GM23338 (cell line): ENCODE data around the gene SLC5A4.

Source experiments
- CREB1 ChIP-seq: fragments of 250-450 bp; sonication (Bioruptor Pico); IDR thresholded peaks from 2 replicates; pipeline ENCODE4 v1.5.0; 2020; ENCODE audit warnings: low read depth, mild to moderate bottlenecking, moderate library complexity
- EZH2 ChIP-seq: fragments of 200-600 bp; sonication (generic); IDR thresholded peaks from one replicate; pipeline ENCODE4 v1.8.0; 2017; ENCODE audit warnings: antibody characterized with exemption, mild to moderate bottlenecking, low read depth; ENCODE audit not compliant: unreplicated experiment
- EZH2phosphoT487 ChIP-seq: fragments of 200-600 bp; sonication (generic); IDR thresholded peaks from one replicate; pipeline ENCODE4 v1.8.1; 2018; ENCODE audit warnings: antibody characterized with exemption; ENCODE audit not compliant: unreplicated experiment
- POLR2AphosphoS5 ChIP-seq: IDR thresholded peaks from 2 replicates; pipeline ENCODE4 v1.6.1; 2016; ENCODE audit warnings: antibody characterized with exemption, low read depth
- STAT1 ChIP-seq: IDR thresholded peaks from one replicate; pipeline ENCODE4 v1.6.1; 2016; ENCODE audit warnings: antibody characterized with exemption; ENCODE audit not compliant: unreplicated experiment
- ZNF331 ChIP-seq: fragments of 250-450 bp; sonication (Bioruptor Pico); IDR thresholded peaks from 2 replicates; pipeline ENCODE4 v1.5.0; 2020; ENCODE audit warnings: low read depth, mild to moderate bottlenecking, moderate library complexity
- TF ChIP-seq, protein P1 (sequence below), 2 experiments: fragments of 200-600 bp in 1 of 2; sonication (generic) in 1 of 2; conservative IDR thresholded peaks; 2 replicates each; pipeline versions ENCODE4 v1.5.1 to v1.6.1; 2016 to 2017; ENCODE audit warnings: antibody characterized with exemption in 2 of 2, low read depth in 2 of 2, mild to moderate bottlenecking in 2 of 2, moderate library complexity in 1 of 2
- TF ChIP-seq, protein P2 (sequence below): IDR thresholded peaks from one replicate; pipeline ENCODE4 v1.6.1; 2018; ENCODE audit warnings: antibody characterized with exemption; ENCODE audit not compliant: unreplicated experiment
- TF ChIP-seq, protein P3 (sequence below): IDR thresholded peaks from 2 replicates; pipeline ENCODE4 v1.6.1; 2016; ENCODE audit warnings: antibody characterized with exemption

DNA sequence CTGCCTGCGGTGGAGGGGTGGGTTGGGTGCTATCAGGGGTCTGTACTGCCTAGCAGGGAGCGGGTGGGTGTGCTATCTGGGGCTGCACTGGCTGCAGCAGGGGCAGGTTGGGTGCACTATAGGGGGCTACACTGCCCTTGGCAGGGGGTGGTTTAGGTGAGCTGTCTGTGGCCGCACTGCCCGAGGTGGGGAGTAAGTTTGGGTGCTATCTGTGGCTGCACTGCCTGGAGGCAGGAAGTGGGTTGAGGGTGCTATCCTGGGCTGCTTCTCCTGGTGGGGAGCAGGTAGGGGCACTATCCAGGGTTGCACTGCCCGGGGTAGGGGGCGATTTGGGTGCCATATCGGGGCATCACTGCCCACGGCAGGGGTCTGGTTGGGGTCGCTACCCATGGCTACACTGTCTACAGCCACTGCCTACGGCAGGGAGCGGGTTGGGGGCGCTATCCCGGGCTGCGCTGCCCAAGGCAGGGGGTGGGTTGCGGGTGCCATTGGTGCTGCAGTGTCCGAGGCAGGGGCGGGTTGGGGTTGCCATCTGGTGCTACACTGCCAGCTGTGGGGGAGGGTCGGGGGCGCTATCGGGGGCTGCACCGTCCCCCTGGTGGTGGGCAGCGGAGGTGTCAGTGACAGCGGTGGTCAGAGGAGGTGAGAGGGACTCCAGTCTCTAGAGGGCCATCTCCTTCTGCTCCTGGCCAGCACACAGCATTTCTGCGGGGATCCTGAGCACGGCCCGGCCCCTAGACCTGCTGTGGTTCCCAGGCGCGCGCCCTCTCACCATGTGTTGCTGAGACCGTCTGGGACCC lies 49.0 kb downstream of the SLC5A4 start:
- TF ChIP-seq, protein P1, sequence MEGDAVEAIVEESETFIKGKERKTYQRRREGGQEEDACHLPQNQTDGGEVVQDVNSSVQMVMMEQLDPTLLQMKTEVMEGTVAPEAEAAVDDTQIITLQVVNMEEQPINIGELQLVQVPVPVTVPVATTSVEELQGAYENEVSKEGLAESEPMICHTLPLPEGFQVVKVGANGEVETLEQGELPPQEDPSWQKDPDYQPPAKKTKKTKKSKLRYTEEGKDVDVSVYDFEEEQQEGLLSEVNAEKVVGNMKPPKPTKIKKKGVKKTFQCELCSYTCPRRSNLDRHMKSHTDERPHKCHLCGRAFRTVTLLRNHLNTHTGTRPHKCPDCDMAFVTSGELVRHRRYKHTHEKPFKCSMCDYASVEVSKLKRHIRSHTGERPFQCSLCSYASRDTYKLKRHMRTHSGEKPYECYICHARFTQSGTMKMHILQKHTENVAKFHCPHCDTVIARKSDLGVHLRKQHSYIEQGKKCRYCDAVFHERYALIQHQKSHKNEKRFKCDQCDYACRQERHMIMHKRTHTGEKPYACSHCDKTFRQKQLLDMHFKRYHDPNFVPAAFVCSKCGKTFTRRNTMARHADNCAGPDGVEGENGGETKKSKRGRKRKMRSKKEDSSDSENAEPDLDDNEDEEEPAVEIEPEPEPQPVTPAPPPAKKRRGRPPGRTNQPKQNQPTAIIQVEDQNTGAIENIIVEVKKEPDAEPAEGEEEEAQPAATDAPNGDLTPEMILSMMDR (conservative IDR thresholded peaks at IDR 0.05; ENCODE audit: low read depth in 2 of 2) = peak; percentile 34 to 61; a peak in 3 of 4 replicates
- no peak for TF ChIP-seq EZH2
- TF ChIP-seq STAT1 = no peak
- TF ChIP-seq EZH2phosphoT487 = no peak
- TF ChIP-seq POLR2AphosphoS5 = no peak
- no peak for TF ChIP-seq ZNF331
- no peak for TF ChIP-seq CREB1 (CRISPR knock-in tag)
- TF ChIP-seq, protein P2, sequence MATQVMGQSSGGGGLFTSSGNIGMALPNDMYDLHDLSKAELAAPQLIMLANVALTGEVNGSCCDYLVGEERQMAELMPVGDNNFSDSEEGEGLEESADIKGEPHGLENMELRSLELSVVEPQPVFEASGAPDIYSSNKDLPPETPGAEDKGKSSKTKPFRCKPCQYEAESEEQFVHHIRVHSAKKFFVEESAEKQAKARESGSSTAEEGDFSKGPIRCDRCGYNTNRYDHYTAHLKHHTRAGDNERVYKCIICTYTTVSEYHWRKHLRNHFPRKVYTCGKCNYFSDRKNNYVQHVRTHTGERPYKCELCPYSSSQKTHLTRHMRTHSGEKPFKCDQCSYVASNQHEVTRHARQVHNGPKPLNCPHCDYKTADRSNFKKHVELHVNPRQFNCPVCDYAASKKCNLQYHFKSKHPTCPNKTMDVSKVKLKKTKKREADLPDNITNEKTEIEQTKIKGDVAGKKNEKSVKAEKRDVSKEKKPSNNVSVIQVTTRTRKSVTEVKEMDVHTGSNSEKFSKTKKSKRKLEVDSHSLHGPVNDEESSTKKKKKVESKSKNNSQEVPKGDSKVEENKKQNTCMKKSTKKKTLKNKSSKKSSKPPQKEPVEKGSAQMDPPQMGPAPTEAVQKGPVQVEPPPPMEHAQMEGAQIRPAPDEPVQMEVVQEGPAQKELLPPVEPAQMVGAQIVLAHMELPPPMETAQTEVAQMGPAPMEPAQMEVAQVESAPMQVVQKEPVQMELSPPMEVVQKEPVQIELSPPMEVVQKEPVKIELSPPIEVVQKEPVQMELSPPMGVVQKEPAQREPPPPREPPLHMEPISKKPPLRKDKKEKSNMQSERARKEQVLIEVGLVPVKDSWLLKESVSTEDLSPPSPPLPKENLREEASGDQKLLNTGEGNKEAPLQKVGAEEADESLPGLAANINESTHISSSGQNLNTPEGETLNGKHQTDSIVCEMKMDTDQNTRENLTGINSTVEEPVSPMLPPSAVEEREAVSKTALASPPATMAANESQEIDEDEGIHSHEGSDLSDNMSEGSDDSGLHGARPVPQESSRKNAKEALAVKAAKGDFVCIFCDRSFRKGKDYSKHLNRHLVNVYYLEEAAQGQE = no peak
- TF ChIP-seq, protein P3, sequence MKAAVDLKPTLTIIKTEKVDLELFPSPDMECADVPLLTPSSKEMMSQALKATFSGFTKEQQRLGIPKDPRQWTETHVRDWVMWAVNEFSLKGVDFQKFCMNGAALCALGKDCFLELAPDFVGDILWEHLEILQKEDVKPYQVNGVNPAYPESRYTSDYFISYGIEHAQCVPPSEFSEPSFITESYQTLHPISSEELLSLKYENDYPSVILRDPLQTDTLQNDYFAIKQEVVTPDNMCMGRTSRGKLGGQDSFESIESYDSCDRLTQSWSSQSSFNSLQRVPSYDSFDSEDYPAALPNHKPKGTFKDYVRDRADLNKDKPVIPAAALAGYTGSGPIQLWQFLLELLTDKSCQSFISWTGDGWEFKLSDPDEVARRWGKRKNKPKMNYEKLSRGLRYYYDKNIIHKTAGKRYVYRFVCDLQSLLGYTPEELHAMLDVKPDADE = no peak
